Measurements from ENCODE around the gene TTBK2.
"Not testable (repeated sequence)": the region's sequence is repeated elsewhere in the genome, so short reads cannot be mapped to it uniquely, and the experiment has no call there.

The TTBK2 gene

GRCh38 chr15:42826251-42826890 is 94.2 kb downstream of the TTBK2 start:
- DNase-seq (ENCODE audit: low spot score), result no peak

DNA sequence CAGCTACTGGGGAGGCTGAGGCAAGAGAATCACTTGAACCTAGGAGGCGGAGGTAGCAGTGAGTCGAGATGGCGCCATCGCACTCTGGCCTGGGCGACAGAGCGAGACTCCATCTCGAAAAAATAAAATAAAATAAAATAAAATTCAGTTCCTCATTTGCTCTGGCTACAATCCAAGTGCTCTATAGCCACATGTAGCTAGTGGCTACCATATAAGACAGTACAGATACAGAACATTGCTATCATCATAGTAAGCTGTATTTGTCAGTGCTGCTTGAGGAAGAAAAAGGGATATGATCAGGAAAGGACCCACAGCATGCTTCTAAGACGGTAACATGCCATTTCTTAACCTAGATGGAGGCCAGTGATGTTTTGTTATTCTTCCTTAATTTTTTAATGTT is 95.0 kb downstream of the TTBK2 start:
- DNase-seq (ENCODE audit: low spot score), result no peak

- DNase-seq (ENCODE audit: low spot score), result no peak
Measured at GRCh38 chr15:42820811-42821210, 99.8 kb downstream of the TTBK2 start.

- DNase-seq (ENCODE audit: low spot score), result no peak
Measured at GRCh38 chr15:42819786-42820185, 100.8 kb downstream of the TTBK2 start.

- no peak for DNase-seq (ENCODE audit: low spot score)
Measured at GRCh38 chr15:42811433-42811832, 109.1 kb downstream of the TTBK2 start.

- no peak for DNase-seq (ENCODE audit: low spot score)
Measured at GRCh38 chr15:42808913-42809312, 111.7 kb downstream of the TTBK2 start.

- no peak for DNase-seq (ENCODE audit: low spot score)
Measured at GRCh38 chr15:42805266-42805665, 115.3 kb downstream of the TTBK2 start.

GRCh38 chr15:42804739-42805138 is 115.8 kb downstream of the TTBK2 start:
- no peak for DNase-seq (ENCODE audit: low spot score)

GRCh38 chr15:42803436-42803835 is 117.1 kb downstream of the TTBK2 start:
- DNase-seq (ENCODE audit: low spot score), result no peak

GRCh38 chr15:42802168-42802567 is 118.4 kb downstream of the TTBK2 start:
- DNase-seq (ENCODE audit: low spot score), result no peak

DNA sequence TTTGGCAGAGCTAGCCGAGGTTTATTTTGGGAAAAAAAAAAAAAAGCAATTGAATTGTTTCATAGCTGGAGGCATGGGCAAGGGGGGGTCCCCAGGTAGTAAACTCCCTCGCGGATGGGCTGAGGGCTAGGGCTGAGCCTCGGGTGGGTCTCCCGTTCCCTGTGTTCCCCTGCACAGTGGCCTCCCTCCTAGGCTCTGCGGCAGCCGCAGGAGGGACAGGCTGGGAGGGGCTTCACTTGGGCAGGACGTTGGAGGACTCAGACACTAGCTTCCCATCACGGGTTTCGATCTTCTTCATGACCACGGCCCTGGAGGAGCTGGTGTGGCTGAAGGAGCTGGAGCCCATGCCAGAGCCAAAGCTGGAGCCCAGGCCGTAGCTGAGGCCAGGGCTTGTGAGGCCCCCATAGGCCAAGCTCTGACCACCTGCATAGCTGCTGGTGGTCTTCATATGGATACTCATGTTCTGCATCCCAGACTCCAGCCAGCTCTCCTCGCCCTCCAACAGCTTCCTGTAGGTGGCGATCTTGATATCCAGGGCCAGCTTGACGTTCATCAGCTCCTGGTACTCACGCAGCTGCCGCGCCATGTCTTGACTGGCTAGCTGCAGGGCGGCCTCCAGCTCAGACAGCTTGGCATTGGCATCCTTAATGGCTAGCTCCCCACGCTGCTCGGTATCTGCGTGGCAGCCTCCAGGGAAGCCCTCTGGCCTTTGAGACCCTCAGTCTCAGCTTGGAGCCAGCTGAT is 119.7 kb downstream of the TTBK2 start:
- peak; percentile 24 for DNase-seq (ENCODE audit: low spot score)

- no peak for DNase-seq (ENCODE audit: low spot score)
Measured at GRCh38 chr15:42798802-42799201, 121.8 kb downstream of the TTBK2 start.

GRCh38 chr15:42796955-42797782 is 123.4 kb downstream of the TTBK2 start:
- no peak for DNase-seq (ENCODE audit: low spot score)

- DNase-seq (ENCODE audit: low spot score), result no peak
Measured at GRCh38 chr15:42788725-42789124, 131.9 kb downstream of the TTBK2 start.

DNA sequence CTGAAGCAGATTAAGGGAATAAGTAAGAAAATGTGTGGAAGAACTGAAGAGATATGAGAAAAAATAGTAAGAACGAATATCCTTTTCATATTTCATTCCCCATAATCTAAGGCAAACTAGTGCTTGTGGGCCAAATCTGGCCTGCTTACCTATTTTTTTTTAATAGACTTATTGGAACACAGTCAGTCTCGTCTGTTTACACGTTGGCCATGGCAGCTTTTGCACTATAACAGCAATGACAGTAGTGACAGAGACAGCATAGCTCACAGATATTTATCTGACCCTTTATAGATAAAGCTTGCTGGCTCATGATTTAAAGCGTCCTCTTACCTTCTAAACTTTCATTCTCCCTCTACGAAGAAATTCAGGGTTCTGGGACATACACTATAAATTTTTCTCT is 133.6 kb downstream of the TTBK2 start:
- DNase-seq (ENCODE audit: low spot score), result no peak

DNA sequence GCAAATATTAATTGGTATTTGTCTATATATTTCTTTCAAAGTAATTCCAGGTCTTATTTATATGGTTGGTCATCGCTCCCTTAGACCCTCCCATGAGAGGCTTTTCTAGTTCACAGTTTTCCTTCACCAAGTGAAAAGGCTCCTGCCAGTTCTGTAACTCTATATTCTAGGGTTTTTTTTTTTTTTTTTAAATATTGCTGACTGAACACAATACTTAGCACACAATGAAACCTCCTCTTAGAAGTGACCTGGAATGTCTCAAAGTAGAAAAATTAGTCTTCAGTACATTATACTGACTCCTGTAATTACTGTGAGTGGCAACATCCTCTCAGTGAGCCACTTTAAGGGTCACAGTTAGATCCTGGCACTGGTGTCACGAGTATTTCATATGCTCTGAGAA is 135.0 kb downstream of the TTBK2 start:
- no peak for DNase-seq (ENCODE audit: low spot score)

GRCh38 chr15:42784705-42785104 is 135.9 kb downstream of the TTBK2 start:
- DNase-seq (ENCODE audit: low spot score), result peak; percentile 16

- DNase-seq (ENCODE audit: low spot score), result no peak
Measured at GRCh38 chr15:42782716-42783115, 137.9 kb downstream of the TTBK2 start.

- DNase-seq (ENCODE audit: low spot score), result no peak
Measured at GRCh38 chr15:42775416-42775815, 145.2 kb downstream of the TTBK2 start.

- no peak for DNase-seq (ENCODE audit: low spot score)
Measured at GRCh38 chr15:42772901-42773300, 147.7 kb downstream of the TTBK2 start.

GRCh38 chr15:42772144-42772543 is 148.4 kb downstream of the TTBK2 start:
- no peak for DNase-seq (ENCODE audit: low spot score)

DNA sequence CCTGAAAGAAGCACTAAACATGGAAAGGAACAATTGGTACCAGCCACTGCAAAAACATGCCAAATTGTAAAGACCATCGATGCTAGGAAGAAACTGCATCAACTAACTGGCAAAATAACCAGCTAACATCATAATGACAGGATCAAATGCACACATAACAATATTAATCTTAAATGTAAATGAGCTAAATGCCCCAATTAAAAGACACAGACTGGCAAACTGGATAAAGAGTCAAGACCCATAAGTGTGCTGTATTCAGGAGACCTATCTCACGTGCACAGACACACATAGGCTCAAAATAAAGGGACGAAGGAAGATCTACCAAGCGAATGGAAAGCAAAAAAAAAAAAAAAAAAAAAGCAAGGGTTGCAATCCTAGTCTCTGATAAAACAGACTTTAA is 154.5 kb downstream of the TTBK2 start:
- DNase-seq (ENCODE audit: low spot score), result not testable (repeated sequence)

- DNase-seq (ENCODE audit: low spot score), result not testable (repeated sequence)
Measured at GRCh38 chr15:42764154-42764731, 156.3 kb downstream of the TTBK2 start.

Data from NAMALWA (cell line).